Adrenal gland (tissue), 12 donors: ENCODE results near the gene PCSK6. TPM values are rescaled to one million over a fixed set of nuclear protein-coding genes. Genes with fewer than 3 reads are reported as not detected.

Experiments
- DNase-seq, 7 donors: peaks; one replicate each; pipeline ENCODE4 v3.0.0-alpha.2; 2019 to 2020
- H3K27ac ChIP-seq, 5 donors: fragments of 200-600 bp; sonication (generic) in 4 of 5; 1 replicate in 3 of 5; 2 replicates in 2 of 5; pipeline versions ENCODE4 v1.5.1 to v1.8.0; 2016 to 2020; ENCODE audit warnings: mild to moderate bottlenecking in 1 of 5
- H3K27me3 ChIP-seq: fragments of 200-600 bp; 2 replicates; pipeline ENCODE4 v1.8.0; 2021
- H3K36me3 ChIP-seq, 2 donors: fragments of 200-600 bp; replicated peaks in 1 of 2; 1 replicate in 1 of 2; 2 replicates in 1 of 2; pipeline versions ENCODE4 v1.5.1 to v1.8.0; 2018 to 2022
- H3K4me1 ChIP-seq, 2 donors: fragments of 200-600 bp; replicated peaks in 1 of 2; 1 replicate in 1 of 2; 2 replicates in 1 of 2; pipeline versions ENCODE4 v1.5.1 to v1.8.0; 2018 to 2021
- H3K4me3 ChIP-seq, 4 donors: fragments of 200-600 bp; sonication (generic) in 3 of 4; one replicate each; pipeline ENCODE4 v1.5.1; 2016 to 2018
- H3K9me3 ChIP-seq, 3 donors: fragments of 200-600 bp; sonication (generic) in 1 of 3; replicated peaks in 1 of 3; 1 replicate in 2 of 3; 2 replicates in 1 of 3; pipeline versions ENCODE4 v1.5.1 to v1.8.0; 2016 to 2021
- POLR2A ChIP-seq, 2 donors: fragments of 450-650 bp; IDR thresholded peaks; one replicate each; pipeline ENCODE4 v1.6.1; 2017; ENCODE audit warnings: antibody characterized with exemption in 2 of 2, mild to moderate bottlenecking in 2 of 2, moderate library complexity in 1 of 2
- WGBS, 4 donors: extraction: QIAGEN DNeasy Blood & Tissue Kit in 2 of 4; methylation state at CpG; one replicate each; pipeline versions ENCODE4 v1.1.5 to v1.1.7; 2013 to 2017; 5-methylcytosine and 5-hydroxymethylcytosine counted together
- intact Hi-C, 2 donors: fragments of 100-400 bp; cut with DNase I; formaldehyde crosslinking; loops; one replicate each; pipeline versions ENCODE4 v1.14.1 to v1.15.0; 2022 to 2023
- polyA plus RNA-seq, 3 donors: library from polyadenylated mRNA; stranded (reverse); fragments of 200-250 nt in 2 of 3; fragments of 350-450 nt in 1 of 3; fragmentation: Illumina TruSeq in 1 of 3; extraction: RNeasy Lipid Tissue Mini Kit (QIAGEN cat#74804) in 1 of 3; gene quantifications; one replicate each; pipeline ENCODE4 v1.2.3, GENCODE V29; 2013 to 2014
- total RNA-seq, 9 donors: library from RNA; depleted of rRNA in 4 of 9; stranded (reverse); fragments of >200 nt in 4 of 9; fragments of 120-200 nt in 1 of 9; fragmentation: NEBNext Ultra II Directional in 1 of 9; extraction: Animal tissue kit (Norgen Biotek cat#: 25700) in 1 of 9; gene quantifications; one replicate each; pipeline versions ENCODE4 v1.1.0 to v1.2.4, GENCODE V29; 2013 to 2023
- TF ChIP-seq, protein P1 (sequence below), 6 experiments: fragments of 450-650 bp in 4 of 6; fragments of 200-600 bp in 2 of 6; sonication (generic) in 1 of 6; IDR thresholded peaks; 1 replicate in 5 of 6; 2 replicates in 1 of 6; pipeline versions ENCODE4 v1.5.1 to v1.8.0; 2016 to 2021; ENCODE audit warnings: antibody characterized with exemption in 6 of 6, mild to moderate bottlenecking in 2 of 6, moderate library complexity in 1 of 6
- donor health status: healthy with polysubstance abuse.
- donor health status: Bipolar disorder and iron deficiency.
- donor health status: DM: yes; HTN: yes; CAD: no.
- donor health status: DM: no; HTN: no; CAD: no.
- donor health status: DM: no; HTN: no; CAD: no.
- donor health status: DM: yes; HTN: yes; CAD: no.

The PCSK6 gene
- total and polyA plus RNA-seq, 12 donors = 0.88 to 53.0 (median 5.6) TPM

DNA sequence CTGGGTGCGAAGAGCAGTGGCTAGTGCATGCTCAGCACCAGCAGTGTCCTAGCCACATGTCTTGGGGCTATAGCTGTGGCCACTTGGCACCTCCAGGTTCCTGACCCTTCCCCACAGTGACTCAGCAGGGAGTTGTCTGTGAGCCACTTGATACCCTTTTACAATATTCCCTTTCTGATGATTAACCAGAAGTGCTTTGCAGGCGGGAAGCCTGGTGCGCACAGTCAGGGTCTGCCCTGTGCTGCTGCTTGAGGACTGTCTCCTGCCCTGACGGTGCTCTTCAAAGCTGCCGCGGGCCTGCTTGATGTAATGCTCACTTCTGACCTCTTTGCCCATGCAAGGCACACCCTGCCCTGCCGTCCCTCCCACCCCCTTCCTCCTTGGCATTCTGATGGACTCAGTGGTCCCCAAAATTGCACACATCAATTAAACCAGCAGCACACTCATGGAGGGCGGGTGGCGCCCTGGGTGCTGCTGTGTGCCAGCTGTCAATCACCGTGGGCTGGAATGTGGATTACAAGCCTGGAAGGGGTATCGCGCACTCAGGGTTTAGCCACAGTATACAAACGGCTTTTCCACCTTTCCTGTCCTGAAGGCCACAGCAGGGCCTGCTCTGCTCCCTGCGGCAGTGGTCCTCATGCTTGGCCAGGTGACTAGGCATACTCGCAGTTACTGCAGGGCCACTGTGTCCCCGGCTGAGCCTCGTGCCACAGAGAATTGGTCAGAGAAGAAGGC is 40.9 kb upstream of the PCSK6 start:
- intact Hi-C loops = no loop called here
- Histone ChIP-seq H3K9me3 (no peaks in the 10 kb centered on the region), H3K4me1 (no peaks in the 10 kb centered on the region), H3K36me3 (no peaks in the 10 kb centered on the region), H3K27me3 (no peaks in the 10 kb centered on the region), H3K27ac (no peak overlapping the region), H3K4me3 (no peak overlapping the region)
- DNase-seq = peak in 1 of 7 donors; percentile 25
- 78 to 91% (median 89%) methylated on average over 7 to 17 of the region's 17 CpGs for WGBS, 4 donors
- TF ChIP-seq, protein P1, sequence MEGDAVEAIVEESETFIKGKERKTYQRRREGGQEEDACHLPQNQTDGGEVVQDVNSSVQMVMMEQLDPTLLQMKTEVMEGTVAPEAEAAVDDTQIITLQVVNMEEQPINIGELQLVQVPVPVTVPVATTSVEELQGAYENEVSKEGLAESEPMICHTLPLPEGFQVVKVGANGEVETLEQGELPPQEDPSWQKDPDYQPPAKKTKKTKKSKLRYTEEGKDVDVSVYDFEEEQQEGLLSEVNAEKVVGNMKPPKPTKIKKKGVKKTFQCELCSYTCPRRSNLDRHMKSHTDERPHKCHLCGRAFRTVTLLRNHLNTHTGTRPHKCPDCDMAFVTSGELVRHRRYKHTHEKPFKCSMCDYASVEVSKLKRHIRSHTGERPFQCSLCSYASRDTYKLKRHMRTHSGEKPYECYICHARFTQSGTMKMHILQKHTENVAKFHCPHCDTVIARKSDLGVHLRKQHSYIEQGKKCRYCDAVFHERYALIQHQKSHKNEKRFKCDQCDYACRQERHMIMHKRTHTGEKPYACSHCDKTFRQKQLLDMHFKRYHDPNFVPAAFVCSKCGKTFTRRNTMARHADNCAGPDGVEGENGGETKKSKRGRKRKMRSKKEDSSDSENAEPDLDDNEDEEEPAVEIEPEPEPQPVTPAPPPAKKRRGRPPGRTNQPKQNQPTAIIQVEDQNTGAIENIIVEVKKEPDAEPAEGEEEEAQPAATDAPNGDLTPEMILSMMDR (IDR thresholded peaks at IDR 0.05) = no peak
- no peak for TF ChIP-seq POLR2A (IDR thresholded peaks at IDR 0.05)

DNA sequence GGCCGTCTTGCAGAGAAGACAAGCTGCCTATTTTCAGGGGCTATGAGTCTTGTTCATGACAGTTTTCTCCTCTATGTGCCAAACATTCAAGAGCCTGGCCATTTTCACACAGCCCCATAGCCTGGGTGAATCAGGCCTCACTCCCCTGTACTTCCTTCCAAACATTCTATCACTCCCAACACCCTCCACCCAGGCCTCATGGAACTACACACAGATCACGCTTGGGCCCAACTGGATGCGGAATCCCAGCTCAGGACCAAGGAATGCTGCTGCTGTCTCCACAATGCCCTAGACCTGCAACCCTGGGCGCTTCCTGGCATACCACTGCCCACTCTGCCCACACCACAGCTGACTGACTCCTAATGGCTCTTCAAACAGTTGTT is 39.4 kb upstream of the PCSK6 start:
- intact Hi-C loops = no loop called here
- DNase-seq = peak in 1 of 7 donors; percentile 30
- Histone ChIP-seq H3K4me1 (no peaks in the 10 kb centered on the region), H3K27ac (no peak overlapping the region), H3K36me3 (no peaks in the 10 kb centered on the region), H3K9me3 (no peaks in the 10 kb centered on the region), H3K4me3 (no peak overlapping the region), H3K27me3 (no peaks in the 10 kb centered on the region)
- no peak for TF ChIP-seq POLR2A (IDR thresholded peaks at IDR 0.05)
- TF ChIP-seq, protein P1 (IDR thresholded peaks at IDR 0.05) = no peak
- WGBS, 4 donors = 70 to 90% (median 79%) methylated on average over 4 of the region's 4 CpGs

DNA sequence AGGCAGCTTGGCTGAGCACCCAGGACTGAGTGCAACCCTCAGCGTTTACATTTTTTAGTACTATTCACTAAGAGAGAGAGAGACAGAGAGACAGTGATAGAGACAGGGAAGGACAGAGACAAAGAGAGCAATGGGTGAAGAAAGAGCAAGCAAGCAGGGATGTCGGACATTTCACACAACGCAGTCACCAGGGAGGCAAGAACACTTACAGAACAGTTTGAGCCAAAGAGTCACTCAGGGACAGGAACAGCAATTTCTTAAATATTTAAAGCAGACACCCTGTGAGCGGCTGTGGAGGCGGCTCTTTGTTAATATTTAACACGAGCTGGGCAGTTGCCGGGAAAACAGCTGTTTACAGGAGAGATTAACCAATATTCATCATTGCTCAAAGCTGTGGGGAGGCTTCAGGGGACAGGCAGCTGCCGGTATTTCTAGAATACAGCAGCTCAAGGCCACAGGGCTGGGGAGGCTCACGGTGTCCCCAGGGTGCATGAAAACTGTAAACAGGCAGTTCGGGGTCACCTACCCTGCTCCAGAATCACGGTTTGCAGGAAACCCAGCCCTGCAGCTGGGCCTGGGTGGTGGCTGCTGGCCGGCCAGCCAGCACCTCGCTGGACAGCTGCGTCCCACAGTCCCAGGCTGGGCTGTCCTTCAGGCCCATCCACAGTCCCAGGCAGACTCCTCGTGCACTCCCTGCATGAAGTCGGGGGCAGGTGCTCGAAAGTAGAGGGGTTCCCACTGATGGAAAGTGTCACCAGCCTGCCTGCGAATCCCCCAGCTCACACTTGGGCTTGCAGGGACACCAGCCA is 38.8 kb upstream of the PCSK6 start:
- Histone ChIP-seq H3K4me3 (no peak overlapping the region), H3K9me3 (no peaks in the 10 kb centered on the region), H3K27me3 (no peaks in the 10 kb centered on the region), H3K36me3 (no peaks in the 10 kb centered on the region), H3K4me1 (no peaks in the 10 kb centered on the region), H3K27ac (no peak overlapping the region)
- intact Hi-C loops = no loop called here
- whole genome bisulfite sequencing, 4 donors = 40 to 64% (median 57%) methylated on average over 8 to 18 of the region's 18 CpGs
- TF ChIP-seq, protein P1 (IDR thresholded peaks at IDR 0.05) = no peak
- no peak for TF ChIP-seq POLR2A (IDR thresholded peaks at IDR 0.05)
- DNase-seq = peak in 1 of 7 donors; percentile 27

DNA sequence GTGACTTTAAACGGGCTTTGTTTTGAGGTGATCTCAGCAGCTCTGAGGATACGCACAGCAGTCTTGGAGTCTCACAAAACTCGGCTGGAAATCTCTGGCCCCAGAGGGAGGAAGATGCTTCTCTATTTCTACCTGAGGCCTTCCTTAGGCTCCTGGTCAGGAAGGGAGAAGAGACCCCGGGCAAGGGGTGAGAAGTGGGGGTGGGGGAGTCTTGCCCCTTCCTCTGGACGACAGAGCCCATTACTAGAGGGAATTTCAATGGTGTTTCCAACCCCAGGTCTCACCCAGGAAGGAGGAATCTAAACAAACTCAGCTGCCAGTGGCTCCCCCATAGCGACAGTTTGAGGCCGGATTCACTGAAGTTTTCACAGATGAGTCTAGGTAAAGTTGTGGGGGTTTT is 37.4 kb upstream of the PCSK6 start:
- 84 to 90% (median 89%) methylated on average over 6 to 7 of the region's 7 CpGs for WGBS, 4 donors
- H3K27me3 ChIP-seq = no peaks in the 10 kb centered on the region
- intact Hi-C loops = no loop called here
- DNase-seq = no peak
- TF ChIP-seq POLR2A (IDR thresholded peaks at IDR 0.05) = no peak
- TF ChIP-seq, protein P1 (IDR thresholded peaks at IDR 0.05) = no peak
- no peak overlapping the region for H3K27ac ChIP-seq
- no peaks in the 10 kb centered on the region for H3K36me3 ChIP-seq
- H3K4me3 ChIP-seq = no peak overlapping the region
- H3K9me3 ChIP-seq = no peaks in the 10 kb centered on the region
- H3K4me1 ChIP-seq = no peaks in the 10 kb centered on the region
